Fibroblast of lung (primary cell): ENCODE data around the gene SCMH1.

Experiments used
- EZH2 ChIP-seq: IDR thresholded peaks from 2 replicates; pipeline ENCODE4 v1.5.1; 2012; ENCODE audit warnings: low read length, control low read depth, mild to moderate bottlenecking; ENCODE audit errors: missing control alignments
- TF ChIP-seq, protein P1 (sequence below), 2 donors: IDR thresholded peaks in 1 of 2; conservative IDR thresholded peaks in 1 of 2; 1 replicate in 1 of 2; 2 replicates in 1 of 2; pipeline ENCODE4 v1.5.1; 2011 to 2012; ENCODE audit warnings: low read length in 2 of 2, control low read depth in 1 of 2, inconsistent platforms in 1 of 2, low read depth in 1 of 2, mild to moderate bottlenecking in 1 of 2

- TF ChIP-seq, protein P1, sequence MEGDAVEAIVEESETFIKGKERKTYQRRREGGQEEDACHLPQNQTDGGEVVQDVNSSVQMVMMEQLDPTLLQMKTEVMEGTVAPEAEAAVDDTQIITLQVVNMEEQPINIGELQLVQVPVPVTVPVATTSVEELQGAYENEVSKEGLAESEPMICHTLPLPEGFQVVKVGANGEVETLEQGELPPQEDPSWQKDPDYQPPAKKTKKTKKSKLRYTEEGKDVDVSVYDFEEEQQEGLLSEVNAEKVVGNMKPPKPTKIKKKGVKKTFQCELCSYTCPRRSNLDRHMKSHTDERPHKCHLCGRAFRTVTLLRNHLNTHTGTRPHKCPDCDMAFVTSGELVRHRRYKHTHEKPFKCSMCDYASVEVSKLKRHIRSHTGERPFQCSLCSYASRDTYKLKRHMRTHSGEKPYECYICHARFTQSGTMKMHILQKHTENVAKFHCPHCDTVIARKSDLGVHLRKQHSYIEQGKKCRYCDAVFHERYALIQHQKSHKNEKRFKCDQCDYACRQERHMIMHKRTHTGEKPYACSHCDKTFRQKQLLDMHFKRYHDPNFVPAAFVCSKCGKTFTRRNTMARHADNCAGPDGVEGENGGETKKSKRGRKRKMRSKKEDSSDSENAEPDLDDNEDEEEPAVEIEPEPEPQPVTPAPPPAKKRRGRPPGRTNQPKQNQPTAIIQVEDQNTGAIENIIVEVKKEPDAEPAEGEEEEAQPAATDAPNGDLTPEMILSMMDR (conservative IDR thresholded peaks at IDR 0.05 in 1 of 2, IDR thresholded peaks at IDR 0.05 in 1 of 2; ENCODE audit: low read depth in 1 of 2, low read length in 2 of 2): no peak
- no peak for TF ChIP-seq EZH2
Measured at GRCh38 chr1:40982721-40983120, 259.4 kb downstream of the SCMH1 start.
